ENCODE results near the gene ZNF20. TPM values are rescaled to one million over a fixed set of nuclear protein-coding genes. Genes with fewer than 3 reads are reported as not detected.

The ZNF20 gene
- total RNA-seq, result 1 to 10 TPM in 3 of 4 donors, under 1 TPM in 1; 0.88 to 9.5 (median 7.6) TPM

DNA sequence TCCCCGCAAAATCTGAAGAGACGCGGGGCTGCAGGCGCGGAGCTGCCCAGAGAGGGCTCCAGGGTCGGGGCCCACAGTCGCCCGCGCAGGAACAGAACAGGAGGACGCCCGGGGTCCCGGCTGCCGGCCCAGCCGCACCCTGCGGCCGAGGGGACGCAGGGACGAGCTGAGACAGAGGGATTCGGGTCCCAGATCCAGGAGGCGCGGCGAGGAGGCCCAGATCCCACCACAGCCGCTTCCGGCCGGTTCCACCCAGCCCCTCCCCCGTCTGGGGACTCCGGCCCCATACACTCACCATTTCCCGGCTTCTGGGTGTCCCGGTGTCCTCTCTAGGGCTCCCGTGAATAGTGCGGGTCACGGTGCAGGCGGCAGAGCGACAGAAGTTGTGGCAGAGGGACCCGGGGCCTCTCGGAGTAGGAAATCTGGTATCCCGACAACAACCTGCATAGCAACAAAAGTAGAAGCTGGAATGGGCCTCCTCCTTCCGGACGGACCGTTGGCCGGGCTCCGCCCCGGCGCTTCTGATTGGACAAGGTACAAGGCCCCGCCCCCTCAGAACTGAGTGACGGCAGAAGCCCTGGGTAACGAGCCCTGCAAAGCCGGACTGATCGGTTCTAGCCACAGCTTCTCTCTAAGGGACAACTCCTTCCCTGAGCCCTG, at the start of gene ZNF20:
ZNF20 (minus strand) TSS at position 466 of the 660 bp plus-strand sequence; CDS start at position 298, 168 bp downstream.
- Histone ChIP-seq H3K36me3 (peaks cover 0 to 19% (median 0%) of the 10 kb centered on the region in 3 donors), H3K9me3 (no peaks in the 10 kb centered on the region), H3K4me3 (peak within 1 kb of the TSS; percentile 68 to 96 (median 84)), H3K27ac (peak within 1 kb of the TSS; percentile 61 to 84 (median 83)), H3K4me1 (peaks cover 0 to 19% (median 8%) of the 10 kb centered on the region in 4 donors), H3K27me3 (no peaks in the 10 kb centered on the region)
- DNase-seq, result peak; percentile 98 to 99 (median 99)
- peak in 1 of 2 donors; percentile 30 for TF ChIP-seq POLR2A (IDR thresholded peaks at IDR 0.05)
- TF ChIP-seq, protein P1, sequence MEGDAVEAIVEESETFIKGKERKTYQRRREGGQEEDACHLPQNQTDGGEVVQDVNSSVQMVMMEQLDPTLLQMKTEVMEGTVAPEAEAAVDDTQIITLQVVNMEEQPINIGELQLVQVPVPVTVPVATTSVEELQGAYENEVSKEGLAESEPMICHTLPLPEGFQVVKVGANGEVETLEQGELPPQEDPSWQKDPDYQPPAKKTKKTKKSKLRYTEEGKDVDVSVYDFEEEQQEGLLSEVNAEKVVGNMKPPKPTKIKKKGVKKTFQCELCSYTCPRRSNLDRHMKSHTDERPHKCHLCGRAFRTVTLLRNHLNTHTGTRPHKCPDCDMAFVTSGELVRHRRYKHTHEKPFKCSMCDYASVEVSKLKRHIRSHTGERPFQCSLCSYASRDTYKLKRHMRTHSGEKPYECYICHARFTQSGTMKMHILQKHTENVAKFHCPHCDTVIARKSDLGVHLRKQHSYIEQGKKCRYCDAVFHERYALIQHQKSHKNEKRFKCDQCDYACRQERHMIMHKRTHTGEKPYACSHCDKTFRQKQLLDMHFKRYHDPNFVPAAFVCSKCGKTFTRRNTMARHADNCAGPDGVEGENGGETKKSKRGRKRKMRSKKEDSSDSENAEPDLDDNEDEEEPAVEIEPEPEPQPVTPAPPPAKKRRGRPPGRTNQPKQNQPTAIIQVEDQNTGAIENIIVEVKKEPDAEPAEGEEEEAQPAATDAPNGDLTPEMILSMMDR (IDR thresholded peaks at IDR 0.05), result no peak

DNA sequence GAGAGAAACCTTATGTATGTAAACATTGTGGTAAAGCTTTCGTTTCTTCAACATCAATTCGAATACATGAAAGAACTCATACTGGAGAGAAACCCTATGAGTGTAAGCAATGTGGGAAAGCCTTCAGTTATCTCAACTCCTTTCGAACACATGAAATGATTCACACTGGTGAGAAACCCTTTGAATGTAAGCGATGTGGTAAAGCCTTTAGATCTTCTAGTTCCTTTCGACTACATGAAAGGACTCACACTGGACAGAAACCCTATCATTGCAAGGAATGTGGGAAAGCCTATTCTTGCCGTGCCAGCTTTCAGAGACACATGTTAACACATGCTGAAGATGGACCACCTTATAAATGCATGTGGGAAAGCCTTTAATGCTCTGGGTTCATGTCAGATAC, 47.5 kb upstream of the ZNF20 start:
- no peaks in the 10 kb centered on the region for H3K27me3 ChIP-seq
- no peak overlapping the region for H3K27ac ChIP-seq
- no peaks in the 10 kb centered on the region for H3K4me1 ChIP-seq
- H3K36me3 ChIP-seq, result peaks cover 0 to 77% (median 0%) of the 10 kb centered on the region in 3 donors
- DNase-seq, result no peak
- TF ChIP-seq, protein P1 (IDR thresholded peaks at IDR 0.05), result no peak
- TF ChIP-seq POLR2A (IDR thresholded peaks at IDR 0.05), result no peak
- no peak overlapping the region for H3K4me3 ChIP-seq
- H3K9me3 ChIP-seq, result peaks cover 0 to 83% (median 26%) of the 10 kb centered on the region in 4 donors

- Histone ChIP-seq H3K4me3 (no peak overlapping the region), H3K27ac (no peak overlapping the region), H3K27me3 (no peaks in the 10 kb centered on the region), H3K9me3 (peaks cover 0 to 50% (median 11%) of the 10 kb centered on the region in 4 donors), H3K4me1 (no peaks in the 10 kb centered on the region), H3K36me3 (peaks cover 0 to 29% (median 0%) of the 10 kb centered on the region in 3 donors)
- TF ChIP-seq POLR2A (IDR thresholded peaks at IDR 0.05), result no peak
- TF ChIP-seq, protein P1 (IDR thresholded peaks at IDR 0.05), result no peak
- no peak for DNase-seq
These were observed 40.2 kb upstream of the ZNF20 start for GRCh38 chr19:12180377-12180776.

- Histone ChIP-seq H3K27ac (no peak overlapping the region), H3K27me3 (no peaks in the 10 kb centered on the region), H3K4me1 (peaks cover 0 to 15% (median 4%) of the 10 kb centered on the region in 4 donors), H3K4me3 (no peak overlapping the region), H3K36me3 (peaks cover 0 to 27% (median 0%) of the 10 kb centered on the region in 3 donors), H3K9me3 (no peaks in the 10 kb centered on the region)
- TF ChIP-seq POLR2A (IDR thresholded peaks at IDR 0.05), result no peak
- TF ChIP-seq, protein P1 (IDR thresholded peaks at IDR 0.05), result no peak
- DNase-seq, result no peak
These were observed 26.5 kb upstream of the ZNF20 start for GRCh38 chr19:12166626-12167025.

DNA sequence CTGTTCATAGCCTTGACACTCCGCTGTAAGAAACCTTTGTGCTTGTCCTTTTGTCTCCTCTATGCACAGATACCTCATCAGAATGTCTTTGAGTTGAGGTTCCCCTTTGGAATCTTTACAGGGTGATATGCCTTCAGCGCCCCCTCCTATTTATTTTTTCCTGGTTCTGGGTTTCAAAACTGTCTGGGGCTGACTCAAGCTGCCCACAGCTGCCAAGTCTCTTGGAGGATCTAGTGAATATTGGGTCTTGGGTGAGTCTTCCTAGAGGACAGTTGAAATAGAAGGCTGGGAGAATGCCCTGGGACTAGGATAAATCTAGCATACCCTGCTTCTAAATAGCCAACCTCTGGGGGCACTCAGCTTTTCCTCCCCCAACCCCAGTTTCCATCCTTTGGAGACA, 23.7 kb upstream of the ZNF20 start:
- no peaks in the 10 kb centered on the region for H3K9me3 ChIP-seq
- no peak for DNase-seq
- peaks cover 0 to 15% (median 4%) of the 10 kb centered on the region in 4 donors for H3K4me1 ChIP-seq
- H3K27ac ChIP-seq, result peak overlapping the region in 3 of 4 donors; percentile 89 to 99 (median 96)
- peaks cover 0 to 3% (median 0%) of the 10 kb centered on the region in 3 donors for H3K36me3 ChIP-seq
- H3K27me3 ChIP-seq, result no peaks in the 10 kb centered on the region
- TF ChIP-seq, protein P1 (IDR thresholded peaks at IDR 0.05), result no peak
- no peak for TF ChIP-seq POLR2A (IDR thresholded peaks at IDR 0.05)
- H3K4me3 ChIP-seq, result peak overlapping the region; percentile 61 to 97 (median 86)
